Effector memory CD4-positive, alpha-beta T cell (primary cell): Measurements from ENCODE around the gene BACH1.

Experiments used
- DNase-seq, 3 donors: peaks; one replicate each; pipeline ENCODE4 v3.0.0-alpha.2; 2020
- H3K27ac ChIP-seq: 2 replicates; pipeline ENCODE4 v1.7.0; 2013; ENCODE audit warnings: mild to moderate bottlenecking, low read length, moderate library complexity; ENCODE audit not compliant: insufficient read depth, poor library complexity, severe bottlenecking
- H3K27me3 ChIP-seq: replicated peaks from 2 replicates; pipeline ENCODE4 v1.7.0; 2013; ENCODE audit warnings: mild to moderate bottlenecking, low read length; ENCODE audit not compliant: insufficient read depth, control insufficient read depth, poor library complexity, severe bottlenecking
- H3K36me3 ChIP-seq: 2 replicates; pipeline ENCODE4 v1.7.0; 2013; ENCODE audit warnings: mild to moderate bottlenecking, low read length, moderate library complexity; ENCODE audit not compliant: control insufficient read depth, insufficient read depth
- H3K4me1 ChIP-seq: 2 replicates; pipeline ENCODE4 v1.7.0; 2013; ENCODE audit warnings: low read length, mild to moderate bottlenecking; ENCODE audit not compliant: control insufficient read depth, insufficient read depth, poor library complexity, severe bottlenecking
- H3K4me3 ChIP-seq: 2 replicates; pipeline ENCODE4 v1.7.0; 2013; ENCODE audit warnings: low read length, low read depth, mild to moderate bottlenecking; ENCODE audit not compliant: insufficient read depth, poor library complexity, severe bottlenecking
- H3K9me3 ChIP-seq: 2 replicates; pipeline ENCODE4 v1.7.0; 2013; ENCODE audit warnings: mild to moderate bottlenecking, low read length, moderate library complexity; ENCODE audit not compliant: control insufficient read depth

Gene BACH1

GRCh38 chr21:29385934-29386520 lies 87.3 kb downstream of the BACH1 start:
- Histone ChIP-seq H3K36me3 (no peaks in the 10 kb centered on the region), H3K4me1 (no peaks in the 10 kb centered on the region), H3K27ac (no peak overlapping the region), H3K27me3 (no peaks in the 10 kb centered on the region), H3K4me3 (no peak overlapping the region), H3K9me3 (no peaks in the 10 kb centered on the region)
- DNase-seq = no peak

GRCh38 chr21:29386803-29387202 lies 88.1 kb downstream of the BACH1 start:
- H3K27me3 ChIP-seq = no peaks in the 10 kb centered on the region
- no peak overlapping the region for H3K27ac ChIP-seq
- H3K4me3 ChIP-seq = no peak overlapping the region
- DNase-seq = no peak
- no peaks in the 10 kb centered on the region for H3K36me3 ChIP-seq
- H3K9me3 ChIP-seq = no peaks in the 10 kb centered on the region
- H3K4me1 ChIP-seq = no peaks in the 10 kb centered on the region

- H3K9me3 ChIP-seq = no peaks in the 10 kb centered on the region
- H3K4me3 ChIP-seq = no peak overlapping the region
- H3K27ac ChIP-seq = no peak overlapping the region
- no peak for DNase-seq
- no peaks in the 10 kb centered on the region for H3K27me3 ChIP-seq
- no peaks in the 10 kb centered on the region for H3K36me3 ChIP-seq
- H3K4me1 ChIP-seq = no peaks in the 10 kb centered on the region
Measured at GRCh38 chr21:29387598-29387997, 88.9 kb downstream of the BACH1 start.

GRCh38 chr21:29389136-29389535 lies 90.4 kb downstream of the BACH1 start:
- H3K4me3 ChIP-seq = no peak overlapping the region
- DNase-seq = no peak
- no peaks in the 10 kb centered on the region for H3K36me3 ChIP-seq

GRCh38 chr21:29390778-29391177 lies 92.1 kb downstream of the BACH1 start:
- Histone ChIP-seq H3K27ac (no peak overlapping the region), H3K4me1 (no peaks in the 10 kb centered on the region), H3K27me3 (no peaks in the 10 kb centered on the region), H3K36me3 (no peaks in the 10 kb centered on the region), H3K4me3 (no peak overlapping the region), H3K9me3 (no peaks in the 10 kb centered on the region)
- DNase-seq = no peak

More at GRCh38 chr21:29389136-29389535, 90.4 kb downstream of the BACH1 start:
- H3K27ac ChIP-seq = no peak overlapping the region
- no peaks in the 10 kb centered on the region for H3K9me3 ChIP-seq
- H3K27me3 ChIP-seq = no peaks in the 10 kb centered on the region
- H3K4me1 ChIP-seq = no peaks in the 10 kb centered on the region

DNA sequence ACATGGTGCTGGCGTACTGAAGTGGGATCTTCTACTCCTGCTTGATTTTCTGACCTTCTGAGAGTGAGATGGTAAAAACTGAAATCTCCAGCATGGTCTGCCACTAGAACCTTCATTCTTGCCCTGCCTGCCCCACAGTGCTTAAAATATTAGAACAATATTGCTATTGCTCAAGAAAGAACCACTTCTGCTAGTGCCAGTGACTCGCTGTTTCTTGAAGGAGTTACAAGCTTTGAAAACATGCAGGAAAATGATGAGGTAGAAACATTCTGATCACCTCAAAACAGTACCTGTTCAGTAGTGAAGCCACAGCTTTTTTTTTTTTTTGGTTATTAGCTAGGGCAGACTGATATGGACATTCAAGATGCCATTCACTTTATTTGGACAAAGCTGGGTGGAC lies 95.3 kb downstream of the BACH1 start:
- Histone ChIP-seq H3K36me3 (no peaks in the 10 kb centered on the region), H3K4me3 (no peak overlapping the region), H3K4me1 (no peaks in the 10 kb centered on the region), H3K27ac (no peak overlapping the region), H3K27me3 (no peaks in the 10 kb centered on the region), H3K9me3 (no peaks in the 10 kb centered on the region)
- DNase-seq = no peak
